ENCODE results near the gene EMC7. TPM values are rescaled to one million over a fixed set of nuclear protein-coding genes. Genes with fewer than 3 reads are reported as not detected.

The EMC7 gene
- total RNA-seq, 2 donors from 2014 or later = 33.2 to 66.2 TPM

GRCh38 chr15:34111488-34111887 lies 9.8 kb upstream of the EMC7 start:
- H3K27me3 Mint-ChIP-seq = peaks cover 9% of the 10 kb centered on the region
- no peaks in the 10 kb centered on the region for H3K36me3 Mint-ChIP-seq (ENCODE audit: low read depth)
- H3K4me1 Mint-ChIP-seq = peaks cover under 1% of the 10 kb centered on the region
- no peak for ATAC-seq (replicated peaks)
- no peak overlapping the region for H3K4me3 Mint-ChIP-seq
- H3K27ac Mint-ChIP-seq = no peak overlapping the region
- peaks cover under 1% of the 10 kb centered on the region for H3K9me3 Mint-ChIP-seq

GRCh38 chr15:34109797-34110663 lies 8.4 kb upstream of the EMC7 start:
- peaks cover 4% of the 10 kb centered on the region for H3K4me1 Mint-ChIP-seq
- peaks cover 9% of the 10 kb centered on the region for H3K27me3 Mint-ChIP-seq
- H3K36me3 Mint-ChIP-seq (ENCODE audit: low read depth) = no peaks in the 10 kb centered on the region
- H3K4me3 Mint-ChIP-seq = no peak overlapping the region
- H3K27ac Mint-ChIP-seq = no peak overlapping the region
- ATAC-seq (replicated peaks) = no peak
- H3K9me3 Mint-ChIP-seq = peaks cover 4% of the 10 kb centered on the region

DNA sequence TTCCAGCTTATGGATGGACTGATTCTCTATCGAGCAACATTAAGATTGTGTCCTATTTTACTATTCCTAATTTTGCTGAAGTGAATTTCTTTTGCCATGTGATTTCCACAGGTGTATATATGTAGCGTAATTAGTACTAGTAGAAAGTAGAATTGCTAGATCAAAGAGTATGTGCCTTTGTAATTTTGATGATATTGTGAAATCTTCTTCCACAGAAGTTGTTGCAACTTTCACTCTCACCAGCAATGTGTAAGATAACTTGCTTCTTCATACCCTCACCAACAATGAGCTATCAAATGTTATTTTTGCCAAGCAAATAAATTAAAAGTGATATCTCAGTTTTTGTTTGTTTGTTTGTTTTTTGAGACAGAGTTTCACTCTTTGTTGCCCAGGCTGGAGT lies 5.7 kb upstream of the EMC7 start:
- no peak overlapping the region for H3K27ac Mint-ChIP-seq
- no peaks in the 10 kb centered on the region for H3K27me3 Mint-ChIP-seq
- peaks cover 4% of the 10 kb centered on the region for H3K4me1 Mint-ChIP-seq
- peaks cover 4% of the 10 kb centered on the region for H3K9me3 Mint-ChIP-seq
- no peak overlapping the region for H3K4me3 Mint-ChIP-seq
- no peak for ATAC-seq (replicated peaks)
- peaks cover 2% of the 10 kb centered on the region for H3K36me3 Mint-ChIP-seq (ENCODE audit: low read depth)

GRCh38 chr15:34106423-34106822 lies 4.8 kb upstream of the EMC7 start:
- H3K27ac Mint-ChIP-seq = no peak overlapping the region
- peaks cover 4% of the 10 kb centered on the region for H3K9me3 Mint-ChIP-seq
- H3K36me3 Mint-ChIP-seq (ENCODE audit: low read depth) = peaks cover 11% of the 10 kb centered on the region
- H3K4me3 Mint-ChIP-seq = no peak overlapping the region
- no peak for ATAC-seq (replicated peaks)
- no peaks in the 10 kb centered on the region for H3K27me3 Mint-ChIP-seq
- peaks cover 4% of the 10 kb centered on the region for H3K4me1 Mint-ChIP-seq

GRCh38 chr15:34102175-34102925 lies 688 bp upstream of the EMC7 start:
- Mint-ChIP-seq H3K4me3 (peak overlapping the region; percentile 97), H3K4me1 (peaks cover 16% of the 10 kb centered on the region), H3K36me3 (ENCODE audit: low read depth) (peaks cover 27% of the 10 kb centered on the region), H3K27ac (peak overlapping the region; percentile 94), H3K27me3 (no peaks in the 10 kb centered on the region), H3K9me3 (peaks cover 4% of the 10 kb centered on the region)
- ATAC-seq (replicated peaks) = no peak

GRCh38 chr15:34099914-34100313 lies 1.7 kb downstream of the EMC7 start:
- no peaks in the 10 kb centered on the region for H3K27me3 Mint-ChIP-seq
- H3K4me1 Mint-ChIP-seq = peaks cover 14% of the 10 kb centered on the region
- no peaks in the 10 kb centered on the region for H3K9me3 Mint-ChIP-seq
- peak overlapping the region; percentile 97 for H3K4me3 Mint-ChIP-seq
- peaks cover 42% of the 10 kb centered on the region for H3K36me3 Mint-ChIP-seq (ENCODE audit: low read depth)
- peak overlapping the region; percentile 29 for H3K27ac Mint-ChIP-seq
- ATAC-seq (replicated peaks) = no peak

GRCh38 chr15:34085746-34086145 lies 15.9 kb downstream of the EMC7 start:
- Mint-ChIP-seq H3K4me3 (no peak overlapping the region), H3K36me3 (ENCODE audit: low read depth) (peaks cover 79% of the 10 kb centered on the region), H3K27me3 (no peaks in the 10 kb centered on the region), H3K9me3 (no peaks in the 10 kb centered on the region), H3K27ac (no peak overlapping the region), H3K4me1 (no peaks in the 10 kb centered on the region)
- no peak for ATAC-seq (replicated peaks)

- H3K36me3 Mint-ChIP-seq (ENCODE audit: low read depth) = peaks cover 65% of the 10 kb centered on the region
- no peak overlapping the region for H3K4me3 Mint-ChIP-seq
- no peak for ATAC-seq (replicated peaks)
- no peaks in the 10 kb centered on the region for H3K27me3 Mint-ChIP-seq
- no peaks in the 10 kb centered on the region for H3K4me1 Mint-ChIP-seq
- no peaks in the 10 kb centered on the region for H3K9me3 Mint-ChIP-seq
- H3K27ac Mint-ChIP-seq = no peak overlapping the region
Observed at GRCh38 chr15:34084086-34084485, 17.6 kb downstream of the EMC7 start.

- no peak overlapping the region for H3K27ac Mint-ChIP-seq
- no peaks in the 10 kb centered on the region for H3K9me3 Mint-ChIP-seq
- no peak for ATAC-seq (replicated peaks)
- H3K27me3 Mint-ChIP-seq = no peaks in the 10 kb centered on the region
- no peak overlapping the region for H3K4me3 Mint-ChIP-seq
- no peaks in the 10 kb centered on the region for H3K4me1 Mint-ChIP-seq
- peaks cover 24% of the 10 kb centered on the region for H3K36me3 Mint-ChIP-seq (ENCODE audit: low read depth)
Observed at GRCh38 chr15:34079904-34080303, 21.8 kb downstream of the EMC7 start.

GRCh38 chr15:34078900-34079299 lies 22.8 kb downstream of the EMC7 start:
- no peaks in the 10 kb centered on the region for H3K27me3 Mint-ChIP-seq
- no peak overlapping the region for H3K27ac Mint-ChIP-seq
- no peaks in the 10 kb centered on the region for H3K4me1 Mint-ChIP-seq
- no peak for ATAC-seq (replicated peaks)
- H3K9me3 Mint-ChIP-seq = no peaks in the 10 kb centered on the region
- H3K4me3 Mint-ChIP-seq = no peak overlapping the region
- peaks cover 18% of the 10 kb centered on the region for H3K36me3 Mint-ChIP-seq (ENCODE audit: low read depth)

GRCh38 chr15:34076785-34077184 lies 24.9 kb downstream of the EMC7 start:
- no peaks in the 10 kb centered on the region for H3K36me3 Mint-ChIP-seq (ENCODE audit: low read depth)
- H3K9me3 Mint-ChIP-seq = no peaks in the 10 kb centered on the region
- H3K27ac Mint-ChIP-seq = no peak overlapping the region
- no peaks in the 10 kb centered on the region for H3K4me1 Mint-ChIP-seq
- no peaks in the 10 kb centered on the region for H3K27me3 Mint-ChIP-seq
- no peak overlapping the region for H3K4me3 Mint-ChIP-seq
- no peak for ATAC-seq (replicated peaks)

DNA sequence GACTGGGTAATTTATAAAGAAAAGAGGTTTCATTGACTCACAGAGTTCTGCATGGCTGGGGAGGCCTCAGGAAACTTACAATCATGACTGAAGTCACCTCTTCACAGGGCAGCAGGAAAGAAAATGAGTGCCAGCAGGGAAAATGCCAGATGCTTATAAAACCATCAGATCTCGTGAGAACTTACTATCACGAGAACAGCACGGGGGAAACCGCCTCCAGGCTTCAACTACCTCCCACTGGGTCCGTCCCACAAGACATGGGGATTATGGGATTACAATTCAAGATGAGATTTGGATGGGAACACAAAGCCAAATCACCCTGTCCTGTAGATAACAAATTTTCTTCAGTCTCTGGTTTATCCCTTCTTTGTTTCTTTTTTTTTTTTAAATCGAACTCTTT lies 31.7 kb downstream of the EMC7 start:
- Mint-ChIP-seq H3K36me3 (ENCODE audit: low read depth) (no peaks in the 10 kb centered on the region), H3K4me3 (no peak overlapping the region), H3K27ac (no peak overlapping the region), H3K27me3 (no peaks in the 10 kb centered on the region), H3K9me3 (no peaks in the 10 kb centered on the region), H3K4me1 (no peaks in the 10 kb centered on the region)
- no peak for ATAC-seq (replicated peaks)

- Mint-ChIP-seq H3K4me1 (peaks cover 9% of the 10 kb centered on the region), H3K27ac (no peak overlapping the region)
Observed at GRCh38 chr15:34065941-34066340, 35.7 kb downstream of the EMC7 start.

GRCh38 chr15:34065261-34065660 lies 36.4 kb downstream of the EMC7 start:
- H3K27me3 Mint-ChIP-seq = no peaks in the 10 kb centered on the region
- no peak overlapping the region for H3K27ac Mint-ChIP-seq
- H3K4me3 Mint-ChIP-seq = no peak overlapping the region
- H3K9me3 Mint-ChIP-seq = no peaks in the 10 kb centered on the region
- peaks cover 9% of the 10 kb centered on the region for H3K4me1 Mint-ChIP-seq
- H3K36me3 Mint-ChIP-seq (ENCODE audit: low read depth) = no peaks in the 10 kb centered on the region
- ATAC-seq (replicated peaks) = no peak

More at GRCh38 chr15:34065941-34066340, 35.7 kb downstream of the EMC7 start:
- Mint-ChIP-seq H3K36me3 (ENCODE audit: low read depth) (no peaks in the 10 kb centered on the region), H3K9me3 (no peaks in the 10 kb centered on the region), H3K4me3 (no peak overlapping the region), H3K27me3 (no peaks in the 10 kb centered on the region)
- ATAC-seq (replicated peaks) = no peak

GRCh38 chr15:34064438-34064837 lies 37.2 kb downstream of the EMC7 start:
- Mint-ChIP-seq H3K27me3 (no peaks in the 10 kb centered on the region), H3K27ac (peak overlapping the region; percentile 41), H3K4me1 (peaks cover 9% of the 10 kb centered on the region), H3K9me3 (no peaks in the 10 kb centered on the region), H3K4me3 (no peak overlapping the region), H3K36me3 (ENCODE audit: low read depth) (no peaks in the 10 kb centered on the region)
- ATAC-seq (replicated peaks) = no peak

Measured in activated T-helper 17 cell treated with anti-CD3 and anti-CD28 coated beads, Interleukin-2, amount 50 U/mL, for 72 hours (primary cell).